Endometrium (tissue), 2 donors: Measurements from ENCODE around the gene CUEDC1.
A peak's percentile ranks its signal among the peaks of the same experiment; 100 is the strongest.

ENCODE experiments used
- FAIRE-seq: peaks from 2 replicates; lab custom pipeline; 2012; peaks lifted over from hg19 to GRCh38; lab: Jason Lieb, UNC
- donor health status: control.
- donor health status: control.

CUEDC1 gene

GRCh38 chr17:57894848-57895247 is 60.4 kb downstream of the CUEDC1 start:
- no peak for FAIRE-seq

- no peak for FAIRE-seq
Observed at GRCh38 chr17:57892820-57893595, 62.2 kb downstream of the CUEDC1 start.

GRCh38 chr17:57892146-57892819 is 62.9 kb downstream of the CUEDC1 start:
- no peak for FAIRE-seq

- FAIRE-seq = no peak
Observed at GRCh38 chr17:57890857-57891232, 64.4 kb downstream of the CUEDC1 start.

- no peak for FAIRE-seq
Observed at GRCh38 chr17:57889892-57890856, 65.0 kb downstream of the CUEDC1 start.

GRCh38 chr17:57889252-57889651 is 66.0 kb downstream of the CUEDC1 start:
- FAIRE-seq = no peak

DNA sequence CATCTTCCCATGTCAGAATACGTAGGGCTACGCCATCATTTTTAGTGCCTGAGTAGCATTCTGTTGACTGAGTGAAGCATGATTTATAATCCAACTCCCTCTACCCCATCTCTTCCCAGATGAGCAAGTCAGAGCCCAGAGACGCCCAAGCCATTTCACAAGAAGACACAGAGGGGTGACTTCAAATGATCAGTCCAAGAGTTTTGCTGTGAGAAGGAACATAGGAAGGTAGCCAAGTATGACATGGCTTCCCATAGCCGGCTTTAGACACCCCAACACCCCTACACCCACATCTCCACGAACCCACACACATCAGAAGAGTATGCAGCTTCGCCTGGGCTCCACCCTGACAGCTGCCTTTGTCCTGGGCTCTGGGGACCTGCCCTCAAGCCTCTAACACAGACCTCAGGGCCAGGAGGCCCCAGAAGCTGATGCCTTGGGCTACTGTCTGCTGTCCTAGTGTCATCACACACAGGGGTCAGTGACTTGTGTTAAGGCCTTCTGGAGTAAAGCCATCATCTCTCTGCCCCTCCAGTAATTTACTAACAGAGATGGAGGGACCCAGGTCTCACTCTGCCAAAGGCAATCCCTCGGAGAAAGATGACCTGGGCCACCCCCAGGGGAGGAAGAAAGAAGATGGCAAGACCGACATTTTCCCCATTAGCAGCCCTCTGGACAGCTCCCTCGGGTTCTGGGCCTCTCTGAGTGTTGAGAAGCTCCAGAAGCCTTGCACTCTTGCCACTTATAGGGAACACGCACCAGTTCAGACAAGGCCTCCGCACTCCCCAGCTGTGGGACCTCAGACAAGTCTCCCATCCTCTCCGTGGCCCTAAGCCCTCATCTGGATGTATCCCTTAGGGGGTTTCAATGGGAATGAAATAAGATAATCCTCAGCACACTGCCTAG is 66.6 kb downstream of the CUEDC1 start:
- no peak for FAIRE-seq

- FAIRE-seq = no peak
Observed at GRCh38 chr17:57887161-57887560, 68.1 kb downstream of the CUEDC1 start.

DNA sequence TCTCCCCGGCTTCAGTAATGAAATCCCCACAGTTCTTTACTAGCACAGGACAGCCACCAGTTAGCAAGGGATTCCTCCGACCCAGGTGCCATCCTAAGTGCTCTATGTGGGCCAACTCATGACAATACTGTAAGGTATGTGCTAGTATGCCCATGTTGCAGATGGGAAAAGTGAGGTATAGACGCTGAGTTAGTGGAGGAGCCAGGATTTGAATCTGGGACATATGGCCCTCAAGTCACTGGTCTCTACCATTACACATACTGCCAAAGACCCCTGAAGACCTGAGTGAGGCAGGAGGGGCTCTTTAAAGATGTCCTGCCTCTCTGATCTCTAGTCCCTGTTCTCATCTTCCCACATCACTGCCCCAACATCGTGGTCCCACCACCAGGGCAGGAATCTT is 69.2 kb downstream of the CUEDC1 start:
- no peak for FAIRE-seq

- no peak for FAIRE-seq
Observed at GRCh38 chr17:57885148-57885915, 69.9 kb downstream of the CUEDC1 start.

GRCh38 chr17:57881783-57882351 is 73.3 kb downstream of the CUEDC1 start:
- no peak for FAIRE-seq

DNA sequence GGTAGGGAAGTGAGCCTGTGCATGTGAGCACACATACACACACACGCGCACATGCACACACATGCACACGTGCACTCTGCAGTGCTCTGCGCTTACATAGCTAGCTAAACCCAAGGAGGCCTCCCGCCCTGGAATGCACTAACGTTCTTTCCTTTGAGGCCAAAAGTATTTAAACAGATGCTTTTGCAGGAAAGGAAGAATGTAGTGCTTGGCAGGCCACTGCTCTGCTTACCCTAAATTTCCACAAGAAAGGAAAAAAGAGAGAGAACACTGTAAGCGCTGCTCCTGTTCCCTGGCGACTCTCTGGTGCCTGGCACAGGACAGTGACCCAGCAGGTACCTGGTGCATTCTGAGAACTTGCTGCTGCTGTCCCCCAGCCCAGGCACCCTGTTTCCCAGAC is 74.1 kb downstream of the CUEDC1 start:
- no peak for FAIRE-seq

DNA sequence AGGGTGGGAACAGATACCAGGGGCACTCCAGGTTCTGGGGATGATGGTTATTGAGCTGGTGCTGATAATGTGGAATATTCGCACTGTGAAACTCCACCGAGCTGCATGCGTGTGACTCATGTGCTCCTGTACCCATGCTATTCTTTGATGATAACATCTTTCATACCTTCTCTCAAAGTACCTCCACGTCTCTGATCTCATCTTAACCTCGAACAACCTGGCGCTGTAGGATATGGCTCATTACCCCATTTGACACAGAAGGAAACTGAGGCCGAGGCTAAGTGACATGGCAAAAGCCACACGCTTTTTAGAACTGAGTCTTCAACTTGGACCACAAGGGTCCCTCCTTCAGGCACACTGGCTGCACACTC is 75.1 kb downstream of the CUEDC1 start:
- FAIRE-seq = no peak

GRCh38 chr17:57879437-57880085 is 75.7 kb downstream of the CUEDC1 start:
- FAIRE-seq = no peak

- no peak for FAIRE-seq
Observed at GRCh38 chr17:57877803-57878377, 77.3 kb downstream of the CUEDC1 start.

- FAIRE-seq = no peak
Observed at GRCh38 chr17:57876866-57877237, 78.4 kb downstream of the CUEDC1 start.

- FAIRE-seq = no peak
Observed at GRCh38 chr17:57876023-57876865, 79.0 kb downstream of the CUEDC1 start.

DNA sequence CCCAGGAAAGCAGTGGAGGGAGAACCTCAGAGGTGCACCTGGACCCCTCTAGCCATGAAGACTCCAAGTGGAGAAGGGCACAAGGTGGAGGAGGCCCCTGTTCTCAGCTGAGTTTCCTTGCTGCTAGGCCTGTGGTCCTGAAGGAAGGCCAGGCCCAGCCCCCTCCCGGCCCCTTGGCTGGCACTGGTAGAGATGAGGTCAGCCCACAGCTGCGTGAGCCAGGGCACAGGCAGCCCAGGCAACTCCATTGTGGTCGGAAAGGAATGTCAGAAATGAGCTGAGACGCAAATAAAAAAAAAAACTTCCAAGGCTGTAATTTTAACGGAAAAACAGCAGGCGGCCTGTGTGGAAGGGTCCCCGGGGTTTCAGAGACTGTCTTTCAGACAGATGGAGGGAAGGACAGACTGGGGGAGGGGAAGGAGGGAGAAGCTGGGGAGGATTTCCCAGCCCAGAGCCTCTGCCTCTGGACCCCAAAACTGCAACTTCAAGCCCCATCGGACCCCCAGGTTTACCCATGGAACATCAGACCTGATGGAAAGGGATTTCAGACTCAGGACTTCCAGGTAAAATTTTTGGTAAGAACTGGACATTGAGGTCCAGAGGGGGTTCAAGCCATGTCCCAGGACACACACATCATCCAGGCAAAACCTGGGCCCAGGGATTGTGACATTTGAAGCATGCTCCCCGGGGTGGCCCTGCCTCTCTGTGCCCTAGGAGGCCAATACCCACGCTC is 79.8 kb downstream of the CUEDC1 start:
- peak; percentile 50 for FAIRE-seq
